ENCODE results near the gene MPZL2.
"Not testable (repeated sequence)": the region's sequence is repeated elsewhere in the genome, so short reads cannot be mapped to it uniquely, and the experiment has no call there.

MPZL2 gene

DNA sequence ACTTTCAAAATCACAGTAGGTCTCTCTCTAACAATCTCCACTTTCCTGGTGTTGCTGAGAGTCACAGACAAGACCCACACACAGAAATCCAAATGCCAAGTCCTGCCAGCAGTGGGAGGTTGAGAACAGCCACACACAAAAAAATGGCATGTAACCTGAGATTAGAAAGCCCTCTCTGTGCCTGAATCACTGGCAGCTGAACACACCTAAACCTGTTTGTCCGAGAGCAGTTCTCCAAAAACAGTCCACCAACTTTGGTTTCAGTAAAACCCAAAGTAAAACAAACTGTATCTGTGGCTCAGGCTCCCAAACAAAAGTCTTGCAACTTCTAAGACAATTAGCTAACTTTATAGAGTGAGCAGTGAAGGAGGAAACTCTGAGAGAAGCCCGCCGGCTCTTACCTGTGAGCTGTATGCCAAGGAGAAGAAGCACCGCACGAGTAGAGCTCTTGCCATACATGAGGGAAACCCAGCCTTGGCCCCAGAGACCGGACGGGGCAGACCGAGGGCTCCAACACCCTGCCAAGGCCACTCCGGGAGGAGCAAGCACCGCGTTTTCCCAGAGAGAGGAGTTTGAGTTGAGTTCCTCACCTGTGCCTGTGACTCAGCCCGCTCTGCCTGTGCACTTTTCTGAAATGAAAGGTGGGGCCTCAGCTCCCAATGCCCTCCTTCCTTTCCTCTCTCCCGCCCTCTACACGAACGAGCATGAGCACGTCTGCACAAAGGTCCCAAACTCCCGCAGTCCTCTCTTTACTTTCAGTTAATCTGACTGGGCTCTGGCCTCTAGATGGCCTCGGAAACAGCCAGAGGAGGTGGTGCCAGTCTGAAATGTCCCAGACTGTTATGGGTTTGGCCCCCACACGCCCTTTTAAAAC lies at the start of gene MPZL2:
Gene MPZL2, minus strand, starts transcription at position 603 of the 874 bp plus-strand sequence. Its CDS starts 144 bp downstream, at position 459.
- peak; percentile 73 for DNase-seq

DNA sequence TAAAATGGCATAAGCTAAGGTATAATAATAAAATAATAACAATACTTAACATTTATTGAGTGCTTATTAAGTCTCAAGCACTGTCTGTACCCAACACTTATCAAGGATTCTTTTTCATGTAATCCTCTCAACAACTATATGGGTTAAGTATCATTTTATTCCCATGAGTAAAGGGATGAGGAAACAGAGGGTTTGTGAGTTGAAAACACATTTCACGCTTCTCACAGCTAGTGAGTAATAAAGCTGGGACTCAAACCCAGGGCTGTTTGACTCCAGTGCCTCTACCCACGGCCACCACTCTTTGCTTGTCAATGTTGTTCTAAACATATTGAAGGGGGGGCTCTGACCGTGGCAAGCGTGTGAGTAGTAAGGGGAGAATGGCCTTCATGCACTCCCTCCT lies 49.1 kb upstream of the MPZL2 start:
- no peak for DNase-seq

DNA sequence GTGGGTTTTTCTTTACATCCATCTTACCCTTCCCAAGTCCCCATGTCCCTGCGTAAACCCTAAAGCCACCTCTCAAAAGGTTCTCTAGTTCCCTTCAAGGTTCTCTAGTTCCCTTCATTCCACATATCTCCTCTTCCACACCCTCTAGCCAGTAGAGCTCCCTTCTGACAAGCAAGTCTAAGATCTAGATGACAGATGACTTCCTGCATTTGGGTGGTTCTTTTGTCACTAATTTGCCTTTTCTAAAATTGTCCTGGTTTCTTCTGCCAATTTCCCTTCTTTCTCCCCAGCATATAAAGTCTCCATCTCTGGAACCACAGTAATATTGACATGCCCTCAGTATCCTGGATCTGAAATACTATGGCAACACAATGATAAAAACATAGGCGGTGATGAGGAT lies 48.2 kb upstream of the MPZL2 start:
- no peak for DNase-seq

DNA sequence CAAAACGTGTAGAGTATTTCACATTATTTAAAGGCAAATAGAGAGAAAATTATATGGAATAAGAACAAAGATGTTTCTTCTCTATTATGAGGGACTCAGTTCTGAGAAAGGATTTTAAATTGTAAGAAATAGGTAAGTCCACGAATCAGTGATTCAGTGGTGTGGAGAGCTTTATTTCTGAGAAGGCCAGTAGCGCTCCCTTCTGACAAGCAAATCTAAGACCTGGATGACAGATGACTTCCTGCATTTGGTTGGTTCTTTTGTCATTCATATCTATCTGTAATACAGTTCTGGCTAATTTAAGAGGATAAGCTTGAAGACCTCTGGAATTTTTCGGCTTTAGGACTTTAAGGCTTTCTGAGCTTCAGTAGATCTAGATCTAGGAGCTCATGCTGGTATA lies 47.4 kb upstream of the MPZL2 start:
- DNase-seq = no peak

DNA sequence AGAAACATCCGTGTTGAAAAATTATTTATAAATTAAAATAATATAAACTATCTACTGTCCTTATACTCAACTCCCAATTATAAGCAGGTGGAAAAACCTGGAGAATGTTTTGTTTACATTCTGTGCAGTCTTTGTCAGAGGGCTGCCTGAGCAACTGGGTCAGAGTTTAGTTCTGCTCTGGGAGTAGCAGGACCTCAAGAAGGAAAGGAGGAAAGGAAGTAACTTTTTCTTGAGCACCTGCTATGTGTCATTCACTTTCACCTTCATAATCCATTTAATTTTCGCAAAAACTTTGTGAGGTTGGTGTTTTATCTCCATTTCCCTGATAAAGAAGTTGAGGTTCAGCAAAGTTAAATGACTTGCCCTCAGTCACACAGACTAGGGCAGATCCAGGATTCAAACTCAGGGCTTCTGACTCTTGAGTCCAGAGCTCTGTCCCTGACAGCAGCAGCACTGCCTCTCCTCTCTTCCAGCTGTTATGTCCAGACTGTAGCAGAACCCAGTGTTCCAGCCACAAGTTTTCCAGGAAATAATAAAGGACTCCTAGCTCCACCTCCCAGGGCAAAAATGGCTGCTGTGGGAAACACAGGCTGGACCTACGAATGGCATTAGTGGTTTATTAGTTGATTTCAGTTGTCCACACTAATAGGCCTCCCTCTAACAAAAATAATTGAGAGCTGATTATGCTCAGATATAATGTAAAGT lies 46.8 kb upstream of the MPZL2 start:
- DNase-seq = no peak

DNA sequence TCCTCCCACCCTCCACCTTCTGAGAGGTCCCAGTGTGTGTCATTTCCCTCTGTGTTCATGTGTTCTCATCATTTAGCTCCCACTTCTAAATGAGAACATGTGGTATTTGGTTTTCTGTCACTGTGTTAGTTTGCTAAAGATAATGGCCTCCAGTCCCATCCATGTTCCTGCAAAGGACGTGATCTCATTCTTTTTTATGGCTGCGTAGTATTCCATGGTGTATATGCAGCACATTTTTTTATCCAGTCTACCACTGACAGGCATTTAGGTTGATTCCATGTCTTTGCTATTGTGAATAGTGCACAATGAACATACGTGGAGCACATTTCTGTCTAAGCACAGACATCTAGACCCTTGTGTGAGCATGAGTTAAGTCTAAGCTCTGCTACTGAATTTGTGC lies 46.2 kb upstream of the MPZL2 start:
- DNase-seq = no peak

DNA sequence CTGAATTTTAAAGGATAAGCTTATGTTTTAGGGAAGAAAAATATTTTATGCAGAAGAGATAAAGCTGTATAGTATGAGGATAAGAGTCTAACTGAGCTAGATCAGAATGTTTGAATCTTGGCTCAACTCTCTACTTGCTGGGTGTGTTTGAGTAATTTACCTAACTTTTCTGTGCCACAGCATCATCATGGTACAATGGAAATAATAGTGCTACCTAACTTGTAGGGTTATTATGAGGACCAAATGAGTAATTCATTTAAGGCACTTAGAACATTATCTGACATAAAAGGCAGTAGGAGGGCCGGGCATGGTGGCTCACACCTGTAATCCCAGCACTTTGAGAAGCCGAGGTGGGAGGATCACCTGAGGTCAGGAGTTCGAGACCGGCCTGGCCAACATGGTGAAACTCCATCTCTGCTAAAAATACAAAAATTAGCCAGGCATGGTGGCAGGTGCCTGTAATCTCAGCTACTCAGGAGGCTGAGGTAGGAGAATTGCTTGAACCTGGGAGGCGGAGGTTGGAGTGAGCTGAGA lies 45.0 kb upstream of the MPZL2 start:
- DNase-seq = not testable (repeated sequence)

DNA sequence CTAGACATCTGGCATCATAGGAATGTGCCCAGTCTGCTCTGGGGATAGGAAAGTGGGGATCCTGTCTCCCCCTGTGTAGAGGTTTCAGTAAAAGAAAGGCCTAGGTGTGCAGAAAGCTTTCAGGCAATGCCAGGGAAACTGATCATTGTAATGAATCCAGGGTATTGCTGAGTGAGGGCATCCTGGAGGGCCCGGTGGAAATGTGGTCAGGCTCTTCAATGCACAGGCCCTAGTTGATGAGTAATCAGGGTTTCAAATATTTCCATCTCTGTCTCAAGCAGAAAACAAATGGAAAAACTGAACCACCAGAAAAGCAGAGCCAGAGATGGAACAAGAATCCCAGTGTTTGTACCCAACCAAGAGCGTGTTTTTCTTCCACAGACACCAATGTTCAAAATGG lies 42.5 kb upstream of the MPZL2 start:
- no peak for DNase-seq

DNA sequence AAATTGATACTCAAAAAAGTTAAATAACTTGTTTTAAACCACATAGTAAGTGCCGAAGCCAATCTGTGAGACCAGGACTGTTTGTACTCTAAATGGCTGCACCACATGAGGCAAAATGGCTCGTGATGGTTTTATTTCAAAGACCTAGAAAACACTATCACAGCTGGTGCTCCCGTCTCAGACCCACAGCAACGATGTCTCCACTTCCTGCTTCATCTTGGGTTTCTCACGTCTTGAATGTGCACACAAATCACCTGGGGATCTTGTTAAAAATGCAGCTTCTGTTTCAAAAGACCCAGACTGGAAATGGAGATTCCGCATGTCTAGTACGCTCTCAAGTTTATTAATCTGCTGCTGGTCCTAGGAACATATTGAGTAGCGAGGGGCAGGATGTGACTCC lies 41.6 kb upstream of the MPZL2 start:
- DNase-seq = no peak

DNA sequence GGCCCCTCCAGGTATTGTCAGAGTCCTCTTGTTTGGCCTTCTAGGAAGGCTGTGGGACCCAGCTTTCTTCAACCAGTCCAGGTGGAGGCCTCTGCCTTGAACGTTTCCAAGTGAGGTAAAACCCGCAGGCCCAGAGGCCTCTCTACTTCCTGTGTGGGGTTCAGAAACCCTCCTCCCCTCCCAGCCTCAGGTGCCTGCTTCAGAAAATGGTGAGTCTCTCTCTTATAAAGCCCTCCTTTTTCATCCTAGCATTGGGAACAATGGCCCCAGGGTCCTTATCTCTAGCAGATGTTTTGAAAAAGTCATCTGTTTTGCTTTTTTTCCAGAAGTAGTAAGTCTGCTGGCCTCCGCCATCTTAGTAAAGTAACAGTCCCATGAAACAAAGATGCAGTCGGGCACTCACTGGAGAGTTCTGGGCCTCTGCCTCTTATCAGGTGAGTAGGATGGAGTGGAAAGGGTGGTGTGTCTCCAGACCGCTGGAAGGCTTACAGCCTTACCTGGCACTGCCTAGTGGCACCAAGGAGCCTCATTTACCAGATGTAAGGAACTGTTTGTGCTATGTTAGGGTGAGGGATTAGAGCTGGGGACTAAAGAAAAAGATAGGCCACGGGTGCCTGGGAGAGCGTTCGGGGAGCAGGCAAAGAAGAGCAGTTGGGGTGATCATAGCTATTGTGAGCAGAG lies 40.6 kb upstream of the MPZL2 start, which contains the start of gene CD3E:
Gene CD3E, plus strand, starts transcription at position 163 of the 681 bp plus-strand sequence. Its CDS starts 223 bp downstream, at position 386.
- DNase-seq = no peak

DNA sequence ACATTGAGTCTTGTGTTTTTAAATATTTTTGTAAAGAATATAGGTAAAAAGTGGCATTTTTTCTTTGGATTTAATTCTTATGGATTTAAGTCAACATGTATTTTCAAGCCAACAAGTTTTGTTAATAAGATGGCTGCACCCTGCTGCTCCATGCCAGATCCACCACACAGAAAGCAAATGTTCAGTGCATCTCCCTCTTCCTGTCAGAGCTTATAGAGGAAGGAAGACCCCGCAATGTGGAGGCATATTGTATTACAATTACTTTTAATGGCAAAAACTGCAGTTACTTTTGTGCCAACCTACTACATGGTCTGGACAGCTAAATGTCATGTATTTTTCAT lies 40.1 kb upstream of the MPZL2 start:
- no peak for DNase-seq

DNA sequence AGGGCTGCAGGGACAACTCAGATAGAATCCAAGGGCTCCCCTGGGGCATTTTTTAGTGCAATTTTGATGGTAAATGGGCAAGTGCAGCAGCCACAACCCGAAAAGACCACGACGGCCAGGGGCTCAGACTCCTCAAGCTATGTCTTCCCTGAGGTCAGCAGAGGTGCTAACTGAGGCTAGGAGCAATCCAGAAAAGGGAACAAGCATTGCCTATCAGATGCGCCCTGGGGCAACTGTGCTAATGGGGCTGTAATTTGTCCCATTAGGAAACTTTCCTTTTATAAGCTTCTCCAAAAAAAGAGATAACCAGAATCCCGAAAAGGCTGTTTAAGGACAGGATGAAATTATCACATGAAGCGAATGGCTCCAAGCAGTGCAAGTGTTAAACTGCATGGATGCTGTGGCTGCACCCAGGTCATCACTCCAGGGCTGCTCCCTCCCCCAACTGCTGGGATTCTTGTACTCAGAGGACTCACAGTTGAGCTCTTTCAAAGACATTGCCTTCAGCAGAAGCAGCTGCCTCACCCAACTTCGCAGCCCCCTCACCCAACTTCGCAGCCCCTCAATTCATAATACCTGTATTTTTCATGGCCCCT lies 37.6 kb upstream of the MPZL2 start:
- DNase-seq = no peak

DNA sequence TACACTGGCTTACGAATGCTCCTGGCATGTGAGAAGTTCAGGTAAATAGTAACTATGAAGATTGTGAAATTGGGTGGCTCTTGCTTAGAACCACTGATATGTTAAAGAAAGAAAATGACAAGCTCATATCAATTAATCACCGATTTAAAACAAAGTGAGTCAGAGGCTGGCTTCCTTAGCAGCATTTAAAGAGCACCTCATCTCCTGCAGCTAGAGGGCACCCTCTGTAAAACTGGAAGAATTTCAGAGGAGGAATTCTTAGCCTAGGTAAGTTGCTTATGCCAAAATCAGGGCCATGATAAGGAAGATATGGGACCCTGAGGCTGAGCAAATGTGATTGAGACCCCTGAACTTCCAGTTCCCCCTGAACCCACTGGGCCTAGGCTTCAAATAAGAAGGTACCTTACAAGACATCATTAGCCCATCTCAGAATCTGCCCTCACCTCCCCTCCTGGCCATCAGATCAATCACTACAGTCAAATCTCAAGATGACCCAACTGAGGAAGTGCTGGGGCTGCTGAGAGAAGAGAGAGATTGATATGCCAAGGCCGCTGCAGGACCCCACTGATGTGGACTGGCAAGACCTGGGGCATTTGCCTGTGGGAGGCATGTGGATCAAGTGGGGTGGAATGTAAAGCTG lies 31.8 kb upstream of the MPZL2 start:
- peak; percentile 42 for DNase-seq

DNA sequence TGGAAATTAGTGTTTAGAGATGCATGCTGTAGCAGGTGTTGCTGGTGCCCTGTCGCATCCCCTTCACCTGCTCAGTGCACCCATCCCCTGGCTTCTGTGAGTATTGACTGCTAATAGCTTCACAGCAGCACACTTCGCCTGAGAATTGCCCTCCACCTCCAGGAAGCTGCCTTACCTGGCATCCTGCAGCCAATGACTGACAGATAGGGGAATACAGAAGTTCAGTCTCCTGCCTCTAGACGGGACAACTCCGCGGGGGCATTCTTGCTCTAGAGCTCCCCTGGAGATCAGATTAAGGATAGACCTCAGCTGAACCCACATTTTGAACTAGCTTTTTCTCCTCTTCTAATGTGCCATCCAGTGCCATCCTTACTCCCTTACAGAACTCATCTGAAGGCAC lies 31.1 kb upstream of the MPZL2 start:
- DNase-seq = peak; percentile 21

DNA sequence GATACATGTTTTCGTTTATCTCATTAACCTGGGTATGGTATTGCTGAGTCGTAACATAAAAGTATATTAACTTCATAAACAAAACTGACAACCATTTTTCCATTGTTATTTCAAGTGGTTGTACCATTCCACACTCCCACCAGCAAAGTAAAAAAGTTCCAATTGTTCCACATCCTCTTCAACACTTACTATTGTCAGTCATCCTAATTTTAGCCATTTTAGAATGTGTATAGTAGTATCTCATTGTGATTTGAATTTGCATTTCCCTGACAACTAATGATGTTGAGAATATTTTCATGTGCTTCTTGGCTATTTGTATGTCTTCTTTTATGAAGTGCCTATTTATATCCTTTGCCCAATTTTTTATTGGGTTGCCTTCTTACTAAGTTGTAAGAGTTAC lies 30.0 kb upstream of the MPZL2 start:
- no peak for DNase-seq

DNA sequence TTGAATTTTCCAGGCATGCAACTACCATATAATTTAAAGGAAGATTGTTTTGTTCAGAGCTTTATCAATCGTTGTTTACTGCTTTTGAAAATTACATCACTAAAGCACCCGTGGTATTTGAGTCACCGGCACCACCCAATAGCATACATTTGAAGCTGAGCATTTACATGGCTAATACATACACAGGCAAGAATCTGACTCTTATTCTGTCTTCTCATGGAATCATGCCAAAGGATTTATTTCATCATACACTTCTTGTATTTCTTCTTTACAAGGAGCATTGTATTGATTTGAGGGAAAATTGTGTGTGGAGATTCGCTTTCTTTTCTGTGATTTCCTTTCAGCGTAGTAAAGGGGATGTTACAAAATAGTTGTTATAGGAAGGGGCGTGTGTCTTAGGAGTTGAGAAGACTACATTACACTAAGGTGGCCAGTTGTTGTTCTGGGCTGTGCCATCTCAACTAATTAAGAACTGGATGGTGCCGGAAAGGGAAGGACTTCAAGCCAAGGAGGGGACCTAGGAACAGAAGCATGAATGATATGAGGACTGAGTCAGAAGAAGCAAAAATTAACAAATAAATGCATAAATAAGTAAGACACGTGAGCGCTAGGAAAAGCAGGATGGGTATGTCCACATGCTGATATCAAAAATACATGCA lies 27.5 kb upstream of the MPZL2 start:
- no peak for DNase-seq

DNA sequence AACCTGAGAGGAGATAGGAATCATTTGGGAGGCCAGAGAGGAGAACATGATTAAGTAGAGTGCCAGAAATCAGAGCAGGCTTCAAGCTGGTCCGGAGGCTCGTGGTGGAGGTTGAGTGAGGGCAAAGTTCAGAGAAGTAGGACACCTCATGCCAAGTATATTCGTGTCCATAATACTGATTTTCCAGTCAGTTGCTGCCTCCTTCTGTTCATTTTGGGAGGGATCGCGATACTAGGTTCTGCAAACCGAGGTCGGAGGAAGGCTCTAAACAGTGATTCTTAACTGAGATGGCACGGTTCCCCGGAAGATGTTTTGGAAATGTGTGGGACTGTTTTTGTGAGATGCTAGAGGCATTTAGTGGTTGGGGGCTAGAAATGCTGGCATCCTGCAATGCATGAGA lies 26.8 kb upstream of the MPZL2 start:
- DNase-seq = peak; percentile 55

DNA sequence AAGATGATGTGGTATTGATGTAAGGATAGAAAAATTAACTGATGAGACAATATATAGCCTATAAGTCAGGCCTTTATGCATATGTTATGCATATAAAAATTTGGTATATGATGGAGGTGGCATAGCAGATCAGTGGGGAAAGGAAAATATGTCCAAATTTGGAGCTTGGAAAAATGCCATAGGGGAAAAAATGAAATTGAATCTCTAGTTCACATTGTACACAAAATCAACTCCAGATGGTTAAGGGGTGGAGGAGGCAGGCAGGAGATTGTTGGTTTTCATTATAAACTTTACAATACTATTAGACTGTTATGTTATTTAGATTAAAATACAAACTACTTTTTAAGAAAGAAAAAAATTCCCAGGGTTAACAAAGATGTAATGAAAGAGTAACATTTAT lies 25.3 kb upstream of the MPZL2 start:
- no peak for DNase-seq

DNA sequence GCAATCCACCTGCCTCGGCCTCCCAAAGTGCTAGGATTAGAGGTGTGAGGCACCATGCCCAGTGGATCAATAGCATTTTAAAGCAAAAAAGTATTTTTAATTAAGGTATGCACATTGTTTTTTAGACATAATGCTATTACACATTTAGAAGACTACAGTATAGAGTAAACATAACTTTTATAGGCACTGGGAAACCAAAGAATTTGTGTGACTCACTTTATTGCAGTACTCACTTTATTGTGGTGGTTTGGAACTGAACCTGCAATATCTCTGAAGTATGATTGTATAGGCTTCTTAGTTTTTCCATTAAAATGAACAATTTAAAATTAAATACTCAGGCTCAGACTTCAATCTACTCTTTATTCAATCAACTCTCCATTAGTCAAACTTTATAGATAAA lies 22.9 kb upstream of the MPZL2 start:
- DNase-seq = no peak

DNA sequence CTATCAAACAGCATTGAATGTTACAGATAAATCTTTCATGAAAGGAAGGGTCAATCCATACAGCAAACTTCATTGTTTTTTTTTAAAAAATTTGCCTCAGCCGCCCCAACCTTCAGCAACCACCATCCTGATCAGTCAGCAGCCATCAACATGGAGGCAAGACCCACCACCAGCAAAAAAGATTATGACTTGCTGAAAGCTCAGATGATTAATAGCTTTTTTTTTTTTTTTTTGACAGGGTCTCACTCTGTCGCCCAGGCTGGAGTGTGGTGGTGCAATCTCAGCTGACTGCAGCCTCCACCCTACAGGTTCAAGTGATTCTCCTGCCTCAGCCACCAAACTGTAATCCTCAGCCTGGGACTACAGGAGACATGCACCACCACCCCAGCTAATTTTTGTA lies 22.4 kb upstream of the MPZL2 start:
- DNase-seq = no peak

DNA sequence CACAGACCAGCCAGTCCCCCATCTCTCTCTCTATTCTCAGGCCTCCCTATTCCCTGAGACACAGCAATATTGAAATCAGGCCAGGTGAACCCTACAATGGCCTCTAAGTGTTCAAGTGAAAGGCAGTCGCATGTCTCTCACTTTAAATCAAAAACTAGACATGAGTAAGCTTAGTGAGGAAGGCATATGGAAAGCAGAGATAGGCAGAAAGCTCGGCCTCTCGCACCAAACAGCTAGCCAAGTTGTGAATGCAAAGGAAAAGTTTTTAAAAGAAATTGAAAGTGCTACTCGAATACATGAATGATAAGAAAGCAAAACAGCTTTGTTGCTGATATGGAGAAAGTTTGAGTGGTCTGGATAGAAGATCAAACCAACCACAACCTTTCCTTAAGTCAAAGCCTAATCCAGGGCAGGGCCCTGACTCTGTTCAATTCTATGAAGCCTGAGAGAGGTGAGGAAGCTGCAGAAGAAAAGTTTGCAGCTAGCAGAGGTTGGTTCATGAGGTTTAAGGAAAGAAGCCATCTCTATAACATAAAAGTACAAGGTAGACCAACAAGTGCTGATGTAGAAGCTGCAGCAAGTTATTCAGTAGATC lies 19.8 kb upstream of the MPZL2 start:
- no peak for DNase-seq

Measured in RPMI8226 (cell line).